K562 (cell line): Measurements from ENCODE around the gene UBE2G2. TPM values are rescaled to one million over a fixed set of nuclear protein-coding genes. Genes with fewer than 3 reads are reported as not detected.

Source experiments
- AFF4 ChIP-seq: sonication (generic); formaldehyde crosslinking; IDR thresholded peaks from 2 replicates; pipeline ENCODE4 v1.8.0; 2023; ENCODE audit warnings: mild to moderate bottlenecking, missing genetic modification reagents
- CREBBP ChIP-seq: IDR thresholded peaks from one replicate; pipeline ENCODE4 v1.6.1; 2012; ENCODE audit warnings: low read depth, mild to moderate bottlenecking, control low read depth, inconsistent platforms, low read length
- NFXL1 ChIP-seq: fragments of 450-650 bp; formaldehyde crosslinking; IDR thresholded peaks from 2 replicates; pipeline ENCODE4 v1.4.0; 2021; ENCODE audit warnings: mild to moderate bottlenecking
- NR4A1 ChIP-seq, 2 experiments: fragments of 250-450 bp in 1 of 2; fragments of 450-650 bp in 1 of 2; sonication (Bioruptor Pico) in 1 of 2; IDR thresholded peaks; 2 replicates each; pipeline versions ENCODE4 v1.4.0 to v1.6.1; 2016 to 2020; ENCODE audit warnings: mild to moderate bottlenecking in 2 of 2, missing compliant biosample characterization in 1 of 2, missing genetic modification characterization in 1 of 2, moderate library complexity in 1 of 2
- NRF1 ChIP-seq, 2 experiments: fragments of 450-650 bp; IDR thresholded peaks in 1 of 2; conservative IDR thresholded peaks in 1 of 2; 2 replicates each; pipeline ENCODE4 v1.6.1; 2014; ENCODE audit warnings: mild to moderate bottlenecking in 2 of 2
- PRDM10 ChIP-seq: fragments of 450-650 bp; IDR thresholded peaks from 2 replicates; pipeline ENCODE4 v1.6.1; 2018; ENCODE audit not compliant: partially characterized antibody
- TCFL5 ChIP-seq: fragments of 250-450 bp; sonication (Bioruptor Pico); conservative IDR thresholded peaks from 2 replicates; pipeline ENCODE4 v1.6.1; 2021; ENCODE audit warnings: mild to moderate bottlenecking, moderate library complexity, matching md5 sums
- ZNF212 ChIP-seq: fragments of 450-650 bp; formaldehyde crosslinking; IDR thresholded peaks from 2 replicates; pipeline ENCODE4 v1.4.0; 2020; ENCODE audit warnings: mild to moderate bottlenecking
- ZNF277 ChIP-seq: fragments of 250-450 bp; sonication (Bioruptor Pico); IDR thresholded peaks from 2 replicates; pipeline ENCODE4 v1.8.0; 2022; ENCODE audit warnings: inconsistent platforms, mild to moderate bottlenecking, moderate library complexity, borderline replicate concordance
- ZNF592 ChIP-seq: fragments of 450-650 bp; IDR thresholded peaks from 2 replicates; pipeline ENCODE4 v1.6.1; 2017; ENCODE audit warnings: antibody characterized with exemption, mild to moderate bottlenecking
- polyA plus RNA-seq, 8 experiments: library from polyadenylated mRNA; depleted of rRNA in 4 of 8; stranded (reverse) in 5 of 8; unstranded in 3 of 8; fragments of >200 nt; fragmentation: Nextera tagmentation in 2 of 8; fragmentation: Illumina TruSeq in 1 of 8; extraction: Ambion mirVana in 2 of 8; extraction: Trizol in 1 of 8; gene quantifications; 2 replicates each; pipeline versions ENCODE4 v1.2.1 to v1.2.3, GENCODE V29; 2011 to 2014; ENCODE audit warnings: inconsistent platforms in 1 of 8, missing spikeins in 1 of 8
- total RNA-seq, 7 experiments: library from RNA; depleted of rRNA in 6 of 7; stranded (reverse); fragments of >200 nt in 6 of 7; fragmentation: Illumina TruSeq in 2 of 7; extraction: Trizol in 2 of 7; gene quantifications; 2 replicates each; pipeline versions ENCODE4 v1.2.1 to v1.2.3, GENCODE V29; 2011 to 2021; ENCODE audit warnings: low replicate concordance in 1 of 7

The UBE2G2 gene
- total and polyA plus RNA-seq, 9 of the 15 experiments (the other 6 are each of a cell fraction or from before 2014, with no cell fraction given), result 47.5 to 225 (median 140) TPM

- TF ChIP-seq ZNF277 (CRISPR knock-in tag), result no peak
- TF ChIP-seq NR4A1 (CRISPR knock-in tag; IDR thresholded peaks at IDR 0.05), result no peak
- peak; percentile 96 for TF ChIP-seq NR4A1 (tag; IDR thresholded peaks at IDR 0.05)
- TF ChIP-seq PRDM10, result peak; percentile 4
- TF ChIP-seq CREBBP, result no peak
- TF ChIP-seq ZNF592, result peak; percentile 89
- TF ChIP-seq NFXL1 (CRISPR knock-in tag), result no peak
- TF ChIP-seq AFF4, result no peak
- no peak for TF ChIP-seq ZNF212 (CRISPR knock-in tag)
- TF ChIP-seq TCFL5 (CRISPR knock-in tag), result no peak
- TF ChIP-seq NRF1 (conservative IDR thresholded peaks at IDR 0.05 in 1 of 2, IDR thresholded peaks at IDR 0.05 in 1 of 2), result peak in 1 of 2 experiments; percentile 7; a peak in 2 of 4 replicates
Observed at GRCh38 chr21:44845418-44846223, 44.0 kb upstream of the UBE2G2 start (continued).
